ENCODE data around the gene CLEC16A.

The CLEC16A gene

DNA sequence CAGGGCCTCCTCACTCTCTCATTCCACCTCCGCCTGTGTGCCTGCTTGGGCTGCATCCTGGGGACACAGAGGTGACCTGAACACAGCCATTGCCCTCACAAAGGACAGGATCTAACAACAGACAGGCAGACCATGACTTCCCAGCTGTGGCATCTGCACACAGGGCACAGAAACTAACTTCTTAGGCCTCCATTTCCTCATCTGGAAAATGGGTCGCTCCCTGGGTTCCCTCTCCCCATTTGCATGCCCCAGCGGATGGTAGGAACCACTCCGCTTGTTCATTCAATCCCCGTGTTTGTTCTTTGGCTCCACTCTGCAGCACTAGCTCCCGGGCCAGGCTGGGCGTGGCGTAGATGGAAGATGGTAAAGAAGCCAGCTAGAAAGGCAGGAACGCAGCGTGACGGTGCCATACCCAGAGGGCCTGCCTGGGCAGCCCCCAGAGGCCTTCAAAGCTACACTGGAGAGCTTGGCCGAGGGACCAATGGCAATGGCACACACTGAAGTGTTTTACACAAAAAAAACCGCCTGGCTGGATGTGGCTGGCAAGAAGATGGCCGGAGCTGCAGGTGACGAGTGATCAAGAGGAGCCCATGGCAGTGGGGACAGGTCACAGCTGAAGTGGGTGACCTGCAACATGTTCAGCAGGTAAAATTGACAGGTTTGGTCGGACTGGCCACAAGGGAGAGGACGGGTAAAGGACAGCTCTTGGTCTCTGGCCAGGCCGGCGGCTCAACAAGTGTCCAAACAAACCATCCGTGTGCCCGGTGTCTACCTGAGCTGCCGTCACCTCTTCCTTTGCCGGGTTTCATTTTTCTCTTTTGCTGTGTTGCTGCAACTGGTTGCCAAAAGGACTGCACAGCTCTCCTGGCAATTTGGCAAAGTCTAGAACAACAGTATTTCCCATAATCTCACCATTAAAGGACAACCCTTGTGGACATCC, 244.7 kb downstream of the CLEC16A start:
- no peak for FAIRE-seq

DNA sequence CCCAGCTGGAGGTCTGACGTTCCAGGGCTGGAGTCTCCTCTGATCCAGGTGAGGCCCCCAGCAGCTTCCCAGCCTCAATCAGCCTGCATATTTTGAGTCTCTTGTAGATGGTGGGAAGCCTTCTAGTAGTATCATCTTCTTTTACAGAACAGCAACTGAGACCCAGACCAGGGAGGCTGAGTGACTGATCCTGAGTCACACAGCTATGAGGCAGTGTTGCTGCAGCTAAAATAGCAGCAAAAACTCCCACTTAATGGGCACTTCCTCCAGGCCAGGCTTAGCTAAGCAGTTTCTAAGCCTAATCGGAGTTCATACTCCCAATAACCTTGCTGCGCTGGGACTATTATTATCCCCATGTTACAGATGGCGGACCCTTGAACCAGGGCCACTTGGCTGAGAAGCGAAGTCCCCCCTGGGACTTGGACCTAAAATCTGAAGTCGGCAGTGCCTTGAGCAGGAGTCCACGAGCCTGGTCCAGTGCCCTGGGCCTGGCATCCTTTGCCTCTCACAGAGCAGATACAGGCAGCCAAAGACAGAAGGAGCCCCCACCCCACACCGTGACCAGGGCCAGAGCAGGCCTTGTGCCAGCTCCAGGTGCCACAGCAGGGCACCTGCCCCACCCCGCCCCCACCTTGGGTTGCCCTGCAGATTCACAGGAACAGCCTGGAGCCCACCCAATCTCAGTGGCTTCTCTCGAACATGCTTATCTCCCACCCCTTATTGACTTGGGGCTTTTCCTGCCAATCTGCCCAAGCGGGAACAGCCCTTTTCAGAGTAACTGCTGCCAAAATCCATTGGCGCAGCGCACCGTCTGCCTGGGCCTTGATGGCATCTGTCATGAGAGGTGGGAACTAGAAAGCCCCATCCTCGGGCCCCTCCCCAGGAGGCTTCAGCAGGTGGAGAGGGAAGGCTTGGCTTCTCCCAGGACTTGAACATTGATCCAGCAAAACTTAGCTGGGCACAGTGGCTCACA, 246.5 kb downstream of the CLEC16A start:
- no peak for FAIRE-seq

DNA sequence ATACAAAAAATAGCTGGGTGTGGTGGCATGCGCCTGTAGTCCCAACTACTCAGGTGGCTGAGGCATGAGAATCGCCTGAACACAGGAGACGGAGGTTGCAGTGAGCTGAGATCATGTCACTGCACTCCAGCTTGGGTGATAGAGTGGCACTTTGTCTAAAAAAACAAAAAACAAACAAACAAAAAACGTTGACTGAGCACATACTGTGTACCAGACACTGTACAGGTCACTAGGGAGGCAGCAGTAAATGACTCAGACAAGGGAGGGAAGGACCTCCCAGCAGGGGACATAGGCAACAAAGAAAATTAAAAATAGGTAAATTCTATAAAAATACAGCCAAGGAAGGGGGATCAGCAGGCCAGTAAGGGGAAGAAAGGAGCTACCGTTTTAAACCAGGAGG, 247.3 kb downstream of the CLEC16A start:
- FAIRE-seq, result no peak

DNA sequence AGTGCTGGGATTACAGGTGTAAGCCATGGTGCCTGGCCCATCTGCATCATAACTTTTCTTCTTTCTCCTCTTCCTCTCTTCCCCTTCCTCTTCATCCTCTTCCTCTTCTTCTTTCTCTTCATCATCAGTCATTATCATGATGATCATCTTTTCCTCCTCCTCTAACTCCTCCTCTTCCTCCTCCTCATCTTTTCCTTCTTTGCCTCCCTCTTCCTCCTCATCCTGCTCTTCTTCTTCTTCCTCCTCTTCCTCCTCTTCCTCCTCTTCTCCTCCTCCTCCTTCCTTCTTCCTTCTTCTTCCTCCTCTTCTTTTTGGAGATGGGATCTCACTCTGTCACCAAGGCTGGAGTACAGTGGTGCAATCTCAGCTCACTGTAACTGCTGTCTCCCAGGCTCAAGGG, 249.1 kb downstream of the CLEC16A start:
- FAIRE-seq, result no peak

DNA sequence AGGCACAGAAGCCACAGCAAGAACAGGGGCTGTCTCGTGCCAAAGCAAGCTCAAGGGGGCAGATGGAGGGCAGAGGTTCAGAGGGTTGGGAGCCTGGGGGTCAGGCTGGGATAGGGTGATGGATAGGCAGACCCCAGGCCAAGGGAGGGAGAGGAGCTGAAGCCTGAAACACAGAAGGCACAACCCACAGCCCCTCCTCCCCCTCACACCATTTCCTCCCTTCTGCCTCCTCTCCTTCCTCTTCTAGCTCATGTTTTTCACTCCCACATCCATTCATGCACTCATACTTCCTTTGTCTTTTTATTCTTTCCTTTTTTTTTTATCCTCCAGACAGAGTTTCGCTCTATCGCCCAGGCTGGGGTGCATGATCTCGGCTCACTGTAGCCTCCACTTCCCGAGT, 250.5 kb downstream of the CLEC16A start:
- no peak for FAIRE-seq

DNA sequence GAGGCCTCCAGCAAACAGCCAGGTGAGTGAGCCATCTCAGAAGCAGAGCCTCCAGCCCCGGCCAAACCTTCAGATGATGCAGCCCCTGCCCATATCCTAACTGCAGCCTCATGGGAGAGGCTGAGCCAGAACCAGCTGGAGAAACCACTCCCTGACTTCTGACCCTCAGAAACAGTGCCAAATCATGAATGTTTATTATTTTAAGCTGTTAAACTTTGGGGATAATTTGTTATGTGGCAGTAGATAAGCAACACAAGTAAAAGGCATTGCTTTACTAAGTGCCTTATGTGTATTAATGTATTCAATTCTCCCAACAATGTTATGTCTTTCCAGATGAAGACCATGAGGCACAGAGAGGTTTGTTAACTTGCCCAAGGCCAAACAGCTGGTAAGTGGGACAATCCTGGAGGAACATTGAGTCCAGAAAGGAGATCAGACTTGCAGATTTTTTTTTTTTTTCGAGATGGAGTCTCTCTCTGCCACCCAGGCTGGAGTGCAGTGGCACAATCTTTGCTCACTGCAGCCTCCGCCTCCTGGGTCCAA, 252.0 kb downstream of the CLEC16A start:
- FAIRE-seq, result no peak

DNA sequence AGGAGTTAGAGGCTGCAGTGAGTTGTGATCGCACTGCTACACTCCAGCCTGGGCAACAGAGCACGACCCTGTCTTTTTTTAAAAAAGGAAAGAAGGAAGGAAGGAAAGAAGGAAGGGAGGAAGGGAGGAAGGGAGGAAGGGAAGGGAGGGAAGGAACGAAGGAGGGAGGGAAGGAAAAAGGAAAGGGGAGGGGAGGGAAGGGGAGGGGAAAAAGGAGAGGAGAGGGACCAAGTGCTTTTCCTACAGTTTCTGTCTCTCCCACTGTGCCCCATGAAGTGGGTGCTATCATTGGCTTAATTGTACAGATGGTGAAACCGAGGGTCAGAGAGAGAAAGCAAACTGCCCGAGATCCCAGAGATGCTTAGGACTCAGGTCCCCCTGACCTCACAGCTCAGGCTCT, 254.0 kb downstream of the CLEC16A start:
- no peak for FAIRE-seq

DNA sequence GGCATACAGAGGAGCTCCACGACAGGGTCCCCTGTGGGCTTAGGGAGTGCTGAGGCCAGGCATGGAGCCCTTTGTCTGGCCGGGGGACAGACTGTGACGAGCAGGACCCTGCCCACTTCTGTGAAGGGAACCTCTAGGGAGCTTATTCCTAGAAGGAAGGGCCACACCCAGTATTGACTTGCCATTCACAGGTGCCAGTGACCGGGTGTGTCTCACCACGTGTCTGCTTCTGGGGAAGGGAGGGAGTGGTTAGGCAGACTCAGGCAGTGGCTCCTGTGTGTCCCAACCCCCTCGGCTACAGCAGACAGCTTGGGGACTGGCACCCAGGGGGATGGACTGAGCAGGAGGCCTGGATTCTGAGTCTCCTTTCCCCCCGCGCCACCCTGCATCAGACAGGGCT, 254.5 kb downstream of the CLEC16A start:
- FAIRE-seq, result no peak

DNA sequence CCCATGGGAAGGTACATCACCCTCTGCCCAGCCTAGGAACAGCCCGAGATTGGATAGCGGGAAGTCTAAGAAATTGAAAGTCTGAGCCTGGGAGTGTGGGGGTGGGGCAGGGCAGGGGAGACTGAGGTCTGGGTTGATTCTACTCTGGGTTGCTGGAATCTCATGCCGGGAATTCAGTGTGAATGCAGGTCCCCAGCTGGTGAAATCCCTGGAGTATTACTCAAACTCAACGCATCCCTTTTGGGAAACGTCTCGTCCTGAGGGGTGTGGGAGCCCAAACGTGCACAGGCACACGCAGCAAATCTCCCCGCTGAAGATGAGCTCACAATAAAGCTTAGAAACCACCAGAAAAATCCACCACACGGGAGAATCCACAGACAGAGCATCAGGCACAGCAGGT, 256.2 kb downstream of the CLEC16A start:
- no peak for FAIRE-seq

DNA sequence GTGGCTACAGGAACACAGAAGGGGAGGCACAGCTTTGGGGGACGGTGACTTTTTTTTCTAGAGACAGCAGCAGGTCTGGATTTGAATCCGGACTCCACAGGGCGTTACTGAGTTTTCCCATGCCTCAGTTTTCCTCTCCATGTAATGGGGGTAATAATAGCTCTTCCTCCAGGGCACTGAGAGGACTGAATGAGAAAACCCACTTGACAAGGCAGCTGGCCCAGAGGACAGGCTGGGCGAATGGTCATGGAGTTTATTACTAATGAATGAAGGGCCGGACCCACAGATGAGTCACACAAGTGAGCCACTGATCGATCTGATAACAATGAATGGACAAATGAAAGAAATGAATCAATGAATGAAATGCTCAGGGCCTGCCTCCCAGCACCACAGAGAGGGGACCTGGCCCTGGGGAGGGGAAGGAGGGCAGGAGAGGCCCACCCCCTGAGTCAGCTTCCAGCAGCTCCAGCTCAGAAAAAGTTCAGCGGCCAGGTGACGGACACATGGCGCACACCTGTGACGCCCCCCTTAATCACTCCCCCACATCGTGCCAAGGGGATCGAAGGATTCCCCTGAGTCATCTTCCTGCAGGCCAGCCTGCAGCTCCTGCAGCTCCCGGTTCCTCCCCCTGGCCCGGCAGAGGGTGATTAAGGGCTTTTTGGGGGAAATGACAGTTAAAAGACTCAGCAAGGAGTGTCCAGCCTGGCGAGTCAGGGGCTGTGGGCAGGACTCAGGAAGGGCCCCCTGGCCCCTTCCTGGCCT, 257.3 kb downstream of the CLEC16A start:
- no peak for FAIRE-seq

DNA sequence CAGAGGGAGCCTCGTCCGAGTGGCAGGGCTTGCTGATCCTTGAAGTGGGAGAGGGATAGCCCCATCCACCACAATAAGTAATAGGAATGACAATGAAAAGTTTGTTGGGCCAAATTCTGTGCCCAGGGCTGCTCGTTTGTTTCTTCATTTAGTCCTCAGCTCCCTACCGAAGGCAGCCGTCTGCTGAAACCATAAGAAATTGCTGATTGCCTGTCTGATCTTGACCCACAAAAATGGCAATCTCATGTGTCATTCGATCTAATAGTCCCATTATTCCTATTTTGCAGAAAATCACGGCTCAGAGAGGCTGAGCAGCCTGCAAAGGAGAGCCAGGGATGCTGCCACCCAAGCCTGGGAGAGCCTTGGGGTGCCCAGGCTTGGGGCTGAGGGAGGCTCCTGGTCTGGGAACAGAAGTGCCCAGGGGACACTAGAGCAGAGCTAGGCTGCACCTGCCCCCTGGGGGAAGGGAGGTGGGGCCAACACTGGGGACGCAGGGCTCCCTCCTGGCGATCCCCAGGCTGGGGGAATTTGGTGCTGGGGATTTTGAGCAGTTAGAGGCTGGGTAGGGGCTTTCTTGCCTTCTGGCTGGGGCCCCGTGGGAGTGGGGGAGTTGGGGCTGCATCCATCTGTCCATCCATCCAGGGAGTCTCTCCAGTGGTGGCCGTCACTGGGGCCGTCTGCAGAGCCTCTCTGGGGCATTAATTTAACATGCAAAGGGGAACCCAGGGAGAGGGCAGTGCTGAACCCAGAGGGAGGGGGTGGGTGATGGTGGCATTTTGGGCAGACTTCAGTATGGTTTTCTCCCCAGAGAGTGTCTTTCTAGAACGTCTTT, 258.1 kb downstream of the CLEC16A start:
- FAIRE-seq, result no peak

DNA sequence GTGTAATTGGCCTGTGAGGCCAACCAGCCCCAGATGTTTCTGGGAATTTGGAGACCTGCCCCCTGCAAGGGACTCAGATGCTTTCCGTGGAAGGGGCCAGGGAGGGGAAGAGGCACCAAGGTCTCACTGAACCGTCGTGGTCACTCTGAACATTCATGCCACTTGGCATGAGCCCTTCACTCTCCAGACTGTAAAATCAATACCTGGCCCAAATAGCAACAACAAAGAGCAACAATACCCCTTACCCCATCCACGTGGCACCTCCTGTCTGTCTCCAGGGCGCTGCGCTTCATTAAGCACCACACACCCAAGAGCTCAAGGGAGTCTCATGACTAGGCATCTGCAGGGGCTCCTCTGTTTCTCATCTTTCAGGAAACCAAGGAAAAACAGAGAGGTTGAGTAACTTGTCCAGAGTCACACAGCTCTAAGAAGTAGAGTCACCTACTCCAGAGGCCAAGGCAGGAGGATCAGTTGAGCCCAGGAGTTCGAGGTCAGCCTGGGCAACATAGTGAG, 258.8 kb downstream of the CLEC16A start:
- no peak for FAIRE-seq

DNA sequence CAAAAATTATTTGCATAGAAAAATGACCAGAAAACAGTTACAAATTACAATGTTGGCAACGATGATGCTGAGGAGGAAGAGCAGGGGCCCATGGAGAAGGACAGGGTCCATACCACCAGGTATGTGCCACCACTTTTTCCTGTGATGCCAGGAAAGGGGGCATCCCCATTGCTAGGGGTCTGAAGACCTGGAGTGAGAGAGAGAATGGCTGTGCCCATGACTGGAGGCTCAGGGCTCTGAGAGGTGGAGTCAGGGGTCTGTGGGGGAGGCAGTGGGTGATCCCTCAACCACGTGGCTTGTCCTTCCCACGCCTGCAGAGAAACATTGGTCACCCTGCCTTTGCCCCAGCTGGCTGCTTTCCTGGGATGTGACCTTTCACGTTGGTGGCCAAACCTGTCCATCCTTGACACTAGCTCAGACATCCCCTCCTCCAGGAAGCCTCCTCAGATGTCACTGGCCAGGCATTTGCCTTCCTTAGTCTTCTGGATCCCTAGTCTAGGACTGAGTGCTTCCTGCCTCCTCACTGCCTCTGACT, 260.2 kb downstream of the CLEC16A start:
- no peak for FAIRE-seq

DNA sequence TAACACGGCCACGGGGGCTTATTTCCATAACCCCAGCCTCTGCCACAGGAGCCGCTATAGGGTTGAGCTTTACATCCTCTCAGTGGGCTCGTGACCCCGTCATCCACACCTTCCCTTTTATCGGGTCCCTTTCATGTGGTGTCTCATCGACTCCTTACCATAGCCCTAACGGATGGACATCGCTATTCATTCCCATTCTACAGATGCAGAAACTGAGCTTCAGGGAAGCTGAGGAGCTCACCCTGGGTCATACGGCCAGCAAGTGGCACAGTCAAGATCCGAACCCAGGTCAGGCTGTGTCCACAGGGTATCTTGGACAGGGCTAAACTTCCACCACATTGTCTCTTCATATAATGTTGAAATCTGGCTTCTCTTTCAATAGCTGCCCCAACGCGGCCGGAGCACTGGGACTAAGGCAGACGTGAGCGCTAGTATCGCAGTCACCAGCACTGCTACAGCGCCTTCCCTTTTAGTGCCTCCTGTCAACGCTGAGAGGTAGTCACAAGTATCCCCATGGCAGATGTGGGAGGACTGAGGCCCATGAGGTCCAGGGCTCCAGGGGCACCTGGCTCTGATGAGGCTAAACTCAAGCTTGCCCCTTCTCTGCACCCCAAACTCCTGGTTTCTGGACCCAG, 260.8 kb downstream of the CLEC16A start:
- FAIRE-seq, result no peak

DNA sequence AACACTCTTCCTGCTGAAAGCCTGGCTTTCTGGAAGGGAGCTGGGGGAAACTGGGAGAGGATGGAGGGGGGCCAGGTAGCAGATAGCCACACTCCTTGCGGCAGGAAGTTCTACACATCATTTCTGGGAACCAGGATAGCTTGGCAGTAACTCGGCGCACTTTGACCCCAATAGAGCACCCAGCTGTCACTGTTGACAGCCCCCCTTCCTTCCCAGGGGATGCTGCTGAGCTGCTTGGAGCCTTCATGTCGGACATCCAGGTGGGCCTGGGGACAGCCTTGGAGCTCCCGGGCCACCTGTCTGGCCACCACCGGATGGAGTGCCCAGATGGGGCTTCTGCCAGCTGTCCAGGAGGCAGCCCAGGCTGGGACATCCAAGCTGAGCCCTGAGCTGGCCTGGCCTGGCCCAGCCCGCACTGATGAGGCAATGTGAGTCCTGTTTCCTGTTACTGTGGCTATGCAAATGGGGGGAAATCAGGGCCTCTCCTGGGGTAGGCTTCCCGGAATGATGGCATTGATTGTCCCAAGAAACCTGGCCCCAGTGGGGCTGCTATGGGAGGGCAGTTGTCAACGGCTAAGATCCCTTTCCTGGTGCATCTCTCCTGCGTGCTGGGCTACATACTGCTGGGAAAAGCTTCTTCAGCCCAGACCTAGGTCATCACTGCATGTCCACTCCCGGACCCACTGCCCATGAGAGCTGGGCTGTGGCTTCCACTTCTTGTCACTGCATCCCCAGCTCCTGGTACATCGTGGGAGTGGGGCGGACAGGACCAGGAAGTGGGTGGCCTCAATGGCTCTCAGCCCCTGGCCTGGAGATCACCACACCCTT, 261.6 kb downstream of the CLEC16A start:
- no peak for FAIRE-seq

DNA sequence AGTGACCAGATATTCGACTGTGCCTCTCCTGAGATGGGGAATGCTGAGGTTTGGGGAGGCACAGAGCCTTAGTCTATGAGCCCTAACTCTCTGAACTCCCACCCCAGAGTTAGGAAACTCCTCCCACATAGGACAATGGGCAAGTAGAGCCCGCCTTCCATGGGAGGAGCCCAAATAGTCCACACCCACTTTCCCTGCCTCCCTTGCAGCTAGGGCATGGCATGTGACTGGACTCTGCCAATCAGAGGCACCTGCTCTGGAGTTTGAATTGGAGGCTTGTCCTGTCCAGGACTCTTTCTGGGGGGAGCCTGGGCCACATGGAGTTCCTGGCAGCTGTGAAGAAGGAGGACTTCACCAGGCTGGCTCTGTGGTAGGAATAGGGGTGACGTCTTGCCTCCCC, 263.3 kb downstream of the CLEC16A start:
- no peak for FAIRE-seq

DNA sequence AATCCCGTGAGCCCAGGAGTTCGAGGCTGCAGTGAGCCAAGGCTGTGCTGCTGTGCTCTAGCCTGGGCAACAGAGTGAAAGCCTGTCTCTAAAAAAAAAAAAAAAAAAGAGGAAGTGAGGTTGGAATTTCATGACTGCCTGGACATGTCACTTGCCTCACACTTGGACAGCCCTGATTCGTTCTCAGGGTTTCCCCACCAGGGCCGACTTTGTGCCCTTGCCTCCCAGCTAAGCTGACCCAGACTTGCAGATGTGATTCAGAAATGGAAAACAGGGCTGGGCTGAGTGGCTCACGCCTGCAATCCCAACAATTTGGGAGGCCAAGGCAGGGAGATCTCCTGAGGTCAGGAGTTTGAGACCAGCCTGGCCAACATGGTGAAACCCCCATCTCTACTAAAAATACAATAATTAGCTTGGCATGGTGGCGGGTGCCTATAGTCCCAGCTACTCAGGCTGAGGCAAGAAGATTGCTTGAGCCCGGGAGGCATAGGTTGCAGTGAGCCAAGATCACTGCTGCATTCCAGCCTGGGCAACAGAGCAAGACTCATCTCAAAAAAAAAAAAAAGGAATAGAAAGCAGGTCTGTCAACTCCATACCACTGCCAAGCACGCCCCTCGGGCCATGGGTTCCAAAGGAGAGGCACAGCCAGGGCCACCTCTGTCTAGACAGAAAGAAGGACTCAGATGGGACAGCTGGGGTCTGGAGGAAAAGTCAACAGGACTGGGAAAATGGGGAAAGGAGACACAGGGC, 264.7 kb downstream of the CLEC16A start:
- FAIRE-seq, result no peak

DNA sequence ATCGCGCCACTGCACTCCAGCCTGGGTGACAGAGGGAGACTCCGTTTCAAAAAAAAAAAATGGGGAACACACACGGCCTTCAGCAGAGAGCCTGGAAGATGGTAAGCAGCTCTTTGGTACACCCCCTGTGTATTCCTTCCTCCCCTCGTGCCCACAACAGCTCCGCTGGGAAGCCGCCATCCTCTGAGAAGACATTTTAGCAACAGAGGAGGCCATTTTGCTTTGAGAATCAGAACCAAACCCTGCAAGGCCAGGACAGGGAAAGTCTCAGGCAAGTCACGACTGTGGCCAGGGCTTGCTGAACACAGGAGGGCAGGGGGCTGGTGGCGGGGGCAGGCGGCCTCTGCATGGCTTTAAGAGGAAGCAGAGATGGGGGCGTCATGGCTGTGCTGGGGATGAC, 265.9 kb downstream of the CLEC16A start:
- FAIRE-seq, result no peak
